Measurements from ENCODE around the gene PNMA1. TPM values are rescaled to one million over a fixed set of nuclear protein-coding genes. Genes with fewer than 3 reads are reported as not detected.

PNMA1 gene
- total RNA-seq, 1 experiment from 2014 or later = 24.6 TPM

- peak; percentile 13 for DNase-seq (ENCODE audit: low read depth, low spot score)
- Histone ChIP-seq H4K20me1 (ENCODE audit: insufficient read depth) (no peaks in the 10 kb centered on the region), H3K36me3 (ENCODE audit: control insufficient read depth in 1 of 2, insufficient read depth in 2 of 2, low read length in 2 of 2) (no peaks in the 10 kb centered on the region), H3K9me2 (ENCODE audit: insufficient read depth) (no peaks in the 10 kb centered on the region), H3K27ac (ENCODE audit: low read depth, low read length) (no peak overlapping the region), H3K79me2 (ENCODE audit: insufficient read depth, low read length) (no peaks in the 10 kb centered on the region), H3K9me3 (ENCODE audit: control insufficient read depth in 1 of 2, insufficient read depth in 1 of 2, low read depth in 1 of 2, low read length in 2 of 2) (no peaks in the 10 kb centered on the region), H3K9ac (ENCODE audit: low read length) (no peak overlapping the region), H2AFZ (ENCODE audit: low read depth, low read length, poor library complexity, severe bottlenecking) (no peak overlapping the region), H3K27me3 (ENCODE audit: insufficient read depth, low read length) (no peaks in the 10 kb centered on the region), H3K4me1 (ENCODE audit: control insufficient read depth in 1 of 2, insufficient read depth in 2 of 2, low read length in 2 of 2) (peaks cover 0 to 6% of the 10 kb centered on the region in 2 experiments; a peak in 1 of 4 replicates), H3K4me2 (ENCODE audit: low read length) (peak overlapping the region; percentile 4; the same call in 1 of the 2 replicates), H3K4me3 (replicated peaks in 1 of 2; ENCODE audit: low read depth in 1 of 2, low read length in 2 of 2) (no peak overlapping the region)
- TF ChIP-seq POLR2A (IDR thresholded peaks at IDR 0.05; ENCODE audit: borderline replicate concordance, extremely low read depth, insufficient read depth, insufficient read length) (no peak), FOSL1 (IDR thresholded peaks at IDR 0.05; ENCODE audit: low read depth) (peak; percentile 19; the same call in 1 of the 2 replicates)
- ChIA-PET RAD21 (ENCODE audit: low non-redundant PET in 1 of 2, low total read pairs in 2 of 2, uncharacterized antibody in 2 of 2, unreplicated experiment in 2 of 2) (no interaction called here), CTCF (no interaction called here), POLR2A (no interaction called here)
- intact Hi-C loops (cut with micrococcal nuclease) = no loop called here
- peak; percentile 40; the same call in 1 of the 2 replicates for ATAC-seq
- no TSS peak for BruUV-seq (replicated peaks)
Observed at GRCh38 chr14:73696466-73697400, 17.5 kb downstream of the PNMA1 start.

DNA sequence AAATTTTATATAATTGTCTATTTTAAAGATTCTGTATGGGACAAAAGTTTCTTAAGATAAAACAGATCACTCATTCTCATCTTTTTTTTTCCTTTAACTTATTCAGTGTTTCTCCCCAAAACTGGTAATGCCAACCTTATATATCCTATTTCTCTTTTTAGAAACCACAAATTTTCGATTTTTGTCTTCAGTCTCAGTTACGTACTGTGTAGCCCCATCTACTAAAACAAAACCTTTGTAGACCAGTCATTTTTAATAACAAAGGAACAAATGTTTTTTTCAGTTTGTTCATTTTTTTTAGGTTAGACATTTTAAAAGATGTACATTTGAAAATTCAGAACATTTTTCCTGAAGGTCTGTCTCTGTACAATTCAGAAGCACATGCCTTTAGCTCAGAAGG is 18.2 kb downstream of the PNMA1 start:
- H3K79me2 ChIP-seq (ENCODE audit: insufficient read depth, low read length) = no peaks in the 10 kb centered on the region
- intact Hi-C loops (cut with micrococcal nuclease) = no loop called here
- POLR2A ChIA-PET = no interaction called here
- no peak for DNase-seq (ENCODE audit: low read depth, low spot score)
- H3K27ac ChIP-seq (ENCODE audit: low read depth, low read length) = no peak overlapping the region
- H3K36me3 ChIP-seq (ENCODE audit: control insufficient read depth in 1 of 2, insufficient read depth in 2 of 2, low read length in 2 of 2) = no peaks in the 10 kb centered on the region
- RAD21 ChIA-PET (ENCODE audit: low non-redundant PET in 1 of 2, low total read pairs in 2 of 2, uncharacterized antibody in 2 of 2, unreplicated experiment in 2 of 2) = no interaction called here
- no peak for ATAC-seq
- no TSS peak for BruUV-seq (replicated peaks)
- H3K27me3 ChIP-seq (ENCODE audit: insufficient read depth, low read length) = no peaks in the 10 kb centered on the region
- H3K9me2 ChIP-seq (ENCODE audit: insufficient read depth) = no peaks in the 10 kb centered on the region
- CTCF ChIA-PET = no interaction called here
- H3K4me2 ChIP-seq (ENCODE audit: low read length) = no peak overlapping the region
- no peak overlapping the region for H2AFZ ChIP-seq (ENCODE audit: low read depth, low read length, poor library complexity, severe bottlenecking)
- no peak overlapping the region for H3K9ac ChIP-seq (ENCODE audit: low read length)
- no peaks in the 10 kb centered on the region for H3K9me3 ChIP-seq (ENCODE audit: control insufficient read depth in 1 of 2, insufficient read depth in 1 of 2, low read depth in 1 of 2, low read length in 2 of 2)
- no peak overlapping the region for H3K4me3 ChIP-seq (replicated peaks in 1 of 2; ENCODE audit: low read depth in 1 of 2, low read length in 2 of 2)
- H3K4me1 ChIP-seq (ENCODE audit: control insufficient read depth in 1 of 2, insufficient read depth in 2 of 2, low read length in 2 of 2) = peaks cover 0 to 6% of the 10 kb centered on the region in 2 experiments; a peak in 1 of 4 replicates
- H4K20me1 ChIP-seq (ENCODE audit: insufficient read depth) = no peaks in the 10 kb centered on the region
- TF ChIP-seq CEBPB (IDR thresholded peaks at IDR 0.05; ENCODE audit: low read depth) = no peak
- no peak for TF ChIP-seq SRF (IDR thresholded peaks at IDR 0.05; ENCODE audit: low read depth)
- TF ChIP-seq TCF7L2 (IDR thresholded peaks at IDR 0.05; ENCODE audit: borderline replicate concordance, extremely low read depth, insufficient read depth, insufficient read length) = no peak
- TF ChIP-seq ZBTB33 (IDR thresholded peaks at IDR 0.05; ENCODE audit: extremely low read depth, insufficient replicate concordance, low read length) = no peak
- no peak for TF ChIP-seq SP1 (IDR thresholded peaks at IDR 0.05; ENCODE audit: low read depth)
- no peak for TF ChIP-seq JUND (IDR thresholded peaks at IDR 0.05)
- TF ChIP-seq, protein P1, sequence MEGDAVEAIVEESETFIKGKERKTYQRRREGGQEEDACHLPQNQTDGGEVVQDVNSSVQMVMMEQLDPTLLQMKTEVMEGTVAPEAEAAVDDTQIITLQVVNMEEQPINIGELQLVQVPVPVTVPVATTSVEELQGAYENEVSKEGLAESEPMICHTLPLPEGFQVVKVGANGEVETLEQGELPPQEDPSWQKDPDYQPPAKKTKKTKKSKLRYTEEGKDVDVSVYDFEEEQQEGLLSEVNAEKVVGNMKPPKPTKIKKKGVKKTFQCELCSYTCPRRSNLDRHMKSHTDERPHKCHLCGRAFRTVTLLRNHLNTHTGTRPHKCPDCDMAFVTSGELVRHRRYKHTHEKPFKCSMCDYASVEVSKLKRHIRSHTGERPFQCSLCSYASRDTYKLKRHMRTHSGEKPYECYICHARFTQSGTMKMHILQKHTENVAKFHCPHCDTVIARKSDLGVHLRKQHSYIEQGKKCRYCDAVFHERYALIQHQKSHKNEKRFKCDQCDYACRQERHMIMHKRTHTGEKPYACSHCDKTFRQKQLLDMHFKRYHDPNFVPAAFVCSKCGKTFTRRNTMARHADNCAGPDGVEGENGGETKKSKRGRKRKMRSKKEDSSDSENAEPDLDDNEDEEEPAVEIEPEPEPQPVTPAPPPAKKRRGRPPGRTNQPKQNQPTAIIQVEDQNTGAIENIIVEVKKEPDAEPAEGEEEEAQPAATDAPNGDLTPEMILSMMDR (IDR thresholded peaks at IDR 0.05 in 2 of 3, conservative IDR thresholded peaks at IDR 0.05 in 1 of 3; ENCODE audit: borderline replicate concordance in 1 of 3, insufficient read depth in 1 of 3, low read depth in 2 of 3, low read length in 2 of 3) = no peak
- TF ChIP-seq CBX3 (IDR thresholded peaks at IDR 0.05; ENCODE audit: low read depth) = no peak
- no peak for TF ChIP-seq ZFX (IDR thresholded peaks at IDR 0.05)
- no peak for TF ChIP-seq POLR2A (IDR thresholded peaks at IDR 0.05; ENCODE audit: borderline replicate concordance, extremely low read depth, insufficient read depth, insufficient read length)

Data from HCT116 (cell line).